NCI-H446 treated with DMSO at 0.1 percent for 48 hours (cell line): ENCODE results near the gene SGPL1.

ENCODE experiments used
- DNase-seq: peaks from one replicate; lab custom pipeline; 2025; lab: John Stamatoyannopoulos, UW

The SGPL1 gene

GRCh38 chr10:70810967-70811366, 4.8 kb upstream of the SGPL1 start:
- DNase-seq, result no peak

- DNase-seq, result no peak
Observed at GRCh38 chr10:70811881-70812280, 3.9 kb upstream of the SGPL1 start.

GRCh38 chr10:70812814-70813213, 2.9 kb upstream of the SGPL1 start:
- no peak for DNase-seq

DNA sequence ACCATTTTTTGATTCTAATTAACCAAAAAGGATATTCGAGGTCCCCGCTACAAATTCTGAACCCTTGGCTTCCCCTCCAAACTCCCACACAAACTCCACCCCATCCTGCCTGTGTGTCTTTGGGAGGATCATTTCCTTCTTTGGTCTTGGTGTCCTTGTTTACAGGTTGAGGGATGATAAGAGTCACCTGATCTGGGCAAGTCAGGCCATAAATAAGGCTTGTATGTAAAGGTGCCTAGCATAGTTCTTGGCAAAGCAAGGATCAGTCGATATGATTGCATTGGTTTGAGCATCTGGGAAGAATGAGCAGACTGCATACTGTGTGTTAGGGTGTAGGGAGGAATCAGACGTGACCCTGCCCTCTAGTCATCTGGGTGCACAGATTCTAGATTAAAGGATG, 1.6 kb upstream of the SGPL1 start:
- no peak for DNase-seq

GRCh38 chr10:70816220-70816894, 609 bp downstream of the SGPL1 start:
- DNase-seq, result peak; percentile 16

GRCh38 chr10:70820976-70821750, 5.4 kb downstream of the SGPL1 start:
- DNase-seq, result no peak

DNA sequence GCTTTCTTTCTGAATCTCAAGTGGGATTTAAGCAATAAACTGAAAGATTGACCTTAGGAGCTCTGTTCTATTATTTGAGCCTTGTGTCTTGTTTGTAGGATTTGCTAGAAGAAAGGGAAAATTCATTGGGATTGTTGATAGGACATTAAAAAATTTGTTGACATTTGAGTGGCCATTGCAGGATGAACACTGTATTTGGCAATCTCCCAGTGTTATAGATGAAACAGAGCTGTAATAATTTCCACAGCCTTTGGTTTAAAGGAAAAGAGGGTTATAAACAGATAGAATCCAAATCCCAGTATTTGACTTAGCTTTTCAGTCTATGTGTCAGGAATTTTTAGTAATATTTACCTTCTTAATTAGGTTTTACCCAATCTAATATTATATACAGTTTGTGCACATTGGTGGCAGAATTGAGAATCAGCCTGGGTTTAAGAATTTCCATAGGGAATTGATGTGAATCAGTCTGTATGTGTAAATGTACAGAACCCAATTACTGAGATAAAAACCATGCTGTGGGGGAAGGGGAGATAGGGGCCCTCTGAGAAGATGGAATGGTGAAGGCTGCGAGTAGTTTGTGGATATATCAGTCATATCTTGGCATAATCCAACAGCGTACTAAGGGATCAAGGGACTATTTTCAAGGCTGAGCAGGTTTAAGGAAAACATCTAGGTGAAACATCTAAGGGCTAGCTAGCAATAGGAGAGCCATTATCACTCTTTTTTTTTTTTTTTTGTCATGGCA, 6.5 kb downstream of the SGPL1 start:
- no peak for DNase-seq

DNA sequence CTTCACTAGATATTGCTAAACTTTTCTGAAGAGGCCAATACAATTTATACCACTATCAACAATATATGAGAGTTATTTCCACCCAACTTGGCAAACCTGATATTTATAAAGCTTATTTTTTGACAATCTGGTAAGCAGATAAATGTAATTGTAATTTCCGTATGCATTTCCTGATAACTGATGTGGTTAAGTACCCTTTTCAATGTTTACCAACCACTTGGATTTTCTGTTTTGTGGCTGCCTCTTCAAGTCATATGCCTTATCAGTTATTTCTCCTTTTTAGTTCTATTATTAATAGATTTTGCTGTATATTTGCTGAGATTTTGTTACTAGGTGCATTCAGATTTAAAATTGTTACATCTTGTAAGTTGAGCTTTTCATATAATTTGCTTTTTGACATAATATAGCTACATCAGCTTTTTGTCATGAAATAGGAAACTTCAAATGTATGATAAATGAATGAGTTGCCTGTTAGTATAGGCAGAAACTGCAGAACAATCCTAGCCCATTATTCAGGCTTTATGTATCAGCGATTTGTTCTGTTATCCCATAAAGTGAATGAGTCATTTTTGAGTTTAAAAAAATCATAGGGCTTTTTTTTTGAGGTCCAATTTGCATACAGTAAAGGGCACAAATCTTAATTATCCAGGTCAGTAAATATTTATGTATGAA, 11.5 kb downstream of the SGPL1 start:
- DNase-seq, result no peak

DNA sequence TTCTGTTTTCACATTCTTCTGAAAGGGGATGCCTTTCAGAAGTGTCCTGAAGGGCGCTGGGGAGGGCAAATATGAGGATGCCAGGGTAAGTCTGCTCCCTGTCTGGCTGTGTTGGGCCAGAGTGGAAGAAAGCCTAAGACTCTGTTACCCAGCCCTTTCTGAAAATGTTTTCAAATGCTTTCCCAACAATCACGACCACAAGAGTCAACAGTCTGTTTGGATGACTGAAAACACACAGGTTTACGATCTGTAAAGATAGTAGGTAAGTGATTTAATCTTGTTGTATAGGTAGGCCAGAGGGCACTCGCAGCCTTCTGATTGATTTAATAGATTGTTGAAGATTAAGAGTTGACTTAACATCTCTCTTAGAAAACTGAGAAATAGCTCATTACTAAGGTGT, 13.2 kb downstream of the SGPL1 start:
- DNase-seq, result no peak

DNA sequence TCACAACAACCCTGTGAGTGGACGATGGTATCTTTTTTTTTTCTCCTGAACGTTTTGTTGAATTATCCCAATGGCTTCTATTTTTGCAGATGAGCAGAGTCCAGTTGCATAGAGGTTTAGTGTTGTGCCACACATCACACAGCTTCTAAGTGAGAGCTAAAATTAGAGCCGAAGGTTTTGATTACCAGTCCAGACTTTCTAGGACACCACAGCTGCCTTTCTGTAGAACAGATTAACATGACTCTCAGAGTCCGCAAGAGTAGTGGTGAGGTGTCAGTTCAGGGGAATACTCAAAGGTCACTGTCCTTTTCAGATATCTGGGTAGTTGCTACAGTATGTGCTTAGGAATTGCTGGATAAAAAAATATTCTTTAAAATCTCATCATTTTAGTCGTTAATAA, 13.8 kb downstream of the SGPL1 start:
- DNase-seq, result no peak

DNA sequence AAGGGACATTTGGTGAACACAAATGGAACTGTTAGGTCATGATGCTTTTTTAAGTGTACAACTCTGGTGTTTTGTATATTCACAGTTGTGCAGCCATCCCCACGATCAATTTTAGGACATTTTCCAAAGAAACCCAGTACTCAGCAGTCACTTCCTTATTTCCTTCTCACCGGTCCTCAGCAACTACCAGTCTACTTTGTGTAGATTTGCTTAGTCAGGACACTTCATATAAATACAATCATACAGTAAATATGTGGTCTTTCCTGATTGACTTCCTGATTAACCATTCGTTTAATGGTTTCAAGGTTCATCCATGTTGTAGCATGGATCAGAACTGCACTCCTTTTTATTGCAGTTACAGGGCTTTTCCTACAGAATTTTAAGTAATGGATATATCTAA, 14.4 kb downstream of the SGPL1 start:
- no peak for DNase-seq

DNA sequence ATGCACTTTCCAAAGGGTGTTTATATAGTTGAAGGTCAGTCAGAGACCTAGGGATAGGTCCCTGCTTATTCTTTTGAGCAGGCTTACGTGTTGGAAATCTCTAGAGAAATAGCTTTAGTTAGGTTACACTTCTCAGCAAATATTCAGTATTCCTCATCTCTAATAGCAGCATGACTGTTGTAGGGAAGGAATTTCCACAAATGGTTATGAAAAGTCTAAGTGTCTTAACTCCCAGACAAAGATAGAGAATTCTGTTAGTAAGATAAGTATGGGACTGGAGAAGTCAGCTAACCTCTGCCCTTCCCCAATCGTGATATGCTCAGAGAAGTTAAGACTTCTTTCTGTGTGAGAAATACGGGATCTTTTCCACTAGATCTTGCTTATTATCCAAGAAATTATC, 16.5 kb downstream of the SGPL1 start:
- no peak for DNase-seq

- DNase-seq, result no peak
Observed at GRCh38 chr10:70832852-70833528, 17.2 kb downstream of the SGPL1 start.

DNA sequence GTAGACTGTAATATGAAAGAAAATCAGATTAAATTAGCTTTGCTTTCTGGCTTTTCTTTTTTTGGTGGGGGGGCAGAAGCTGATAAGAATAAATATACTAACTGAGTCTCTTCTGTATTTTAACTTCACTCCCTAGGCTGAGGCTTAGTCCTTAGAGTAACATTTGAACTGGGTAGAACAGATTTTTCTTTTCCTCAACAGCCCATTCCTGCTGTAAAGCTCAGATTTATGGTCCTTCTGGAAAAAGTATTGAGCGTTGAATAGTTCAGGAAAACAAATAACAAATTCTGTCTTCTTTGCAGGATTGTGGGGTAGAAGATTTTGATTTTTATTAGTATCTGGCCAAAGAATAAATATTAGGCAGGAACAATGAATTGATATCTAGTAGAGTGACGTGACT, 17.9 kb downstream of the SGPL1 start:
- no peak for DNase-seq

DNA sequence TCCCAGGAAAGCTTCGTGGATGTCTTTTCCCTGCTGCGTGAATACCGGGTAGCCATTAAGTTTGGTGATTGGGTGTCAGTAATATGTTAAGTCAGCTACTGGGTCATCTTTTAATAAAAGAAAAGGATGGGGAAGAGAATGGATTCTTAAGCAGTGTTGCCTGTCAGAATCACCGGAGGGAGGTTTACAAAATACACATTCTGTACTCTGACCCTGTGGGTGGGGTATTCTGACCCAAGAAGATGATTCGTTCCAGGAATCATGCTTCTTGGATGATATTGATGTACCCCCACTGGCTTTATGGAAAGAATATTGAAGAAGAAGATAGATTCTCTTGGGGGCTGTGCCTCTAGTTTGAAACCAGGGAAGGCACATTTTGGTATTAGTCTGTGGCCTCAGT, 18.3 kb downstream of the SGPL1 start:
- DNase-seq, result no peak

DNA sequence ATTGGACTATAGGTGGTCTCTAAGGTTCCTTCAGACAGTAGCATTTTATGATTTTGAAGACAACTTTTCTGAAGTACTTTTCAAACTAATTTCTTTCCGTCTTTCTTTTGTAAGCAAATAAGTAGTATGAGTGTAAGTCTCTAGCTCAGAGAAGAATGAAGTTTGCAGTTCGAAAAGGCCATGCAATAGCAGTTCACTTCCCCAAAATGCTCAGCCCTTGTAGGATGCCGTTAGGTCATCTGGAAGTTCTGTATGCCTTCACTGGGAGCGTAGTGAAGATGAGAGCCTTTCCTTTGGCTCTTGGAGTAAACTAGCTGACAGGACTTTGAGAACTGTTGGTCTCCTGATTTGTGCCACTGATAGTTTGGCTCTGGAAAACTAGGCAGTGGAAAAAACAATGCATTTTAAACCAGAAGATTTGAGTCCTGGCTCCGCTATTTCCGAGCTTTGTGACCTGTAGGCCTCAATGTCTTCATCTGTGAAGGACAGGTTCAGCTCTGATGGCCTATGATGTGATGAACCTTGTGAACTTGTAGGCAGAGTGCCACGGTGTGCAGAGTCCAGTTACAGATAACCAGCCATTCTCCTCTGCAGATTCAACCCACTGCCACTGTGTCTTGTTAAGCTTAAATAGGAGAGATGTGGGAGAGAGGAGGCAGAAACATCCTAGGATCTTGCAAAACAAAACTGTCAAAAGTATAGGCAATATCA, 18.8 kb downstream of the SGPL1 start:
- no peak for DNase-seq

DNA sequence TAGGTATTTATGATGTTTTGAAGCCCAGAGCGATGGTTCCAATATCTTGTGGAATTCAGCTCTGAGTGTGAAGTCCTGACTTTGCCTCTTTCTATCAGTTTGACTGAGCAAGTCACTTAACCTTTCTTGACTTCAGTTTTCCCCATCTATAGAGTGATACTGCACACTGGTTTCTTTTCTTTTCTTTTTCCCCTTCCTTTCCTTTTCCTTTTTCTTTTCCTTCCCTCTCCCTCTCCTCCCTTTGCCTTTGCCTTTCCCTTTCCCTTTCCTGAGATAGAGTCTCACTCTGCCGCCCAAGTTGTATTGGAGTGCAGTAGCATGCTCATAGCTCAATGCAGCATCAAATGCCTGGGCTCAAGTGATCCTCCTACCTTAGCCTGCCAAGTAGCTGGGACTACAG, 20.6 kb downstream of the SGPL1 start:
- DNase-seq, result no peak

GRCh38 chr10:70837660-70838059, 21.9 kb downstream of the SGPL1 start:
- DNase-seq, result no peak

- DNase-seq, result no peak
Observed at GRCh38 chr10:70838270-70838805, 22.6 kb downstream of the SGPL1 start.

- DNase-seq, result no peak
Observed at GRCh38 chr10:70840836-70841235, 25.1 kb downstream of the SGPL1 start.

DNA sequence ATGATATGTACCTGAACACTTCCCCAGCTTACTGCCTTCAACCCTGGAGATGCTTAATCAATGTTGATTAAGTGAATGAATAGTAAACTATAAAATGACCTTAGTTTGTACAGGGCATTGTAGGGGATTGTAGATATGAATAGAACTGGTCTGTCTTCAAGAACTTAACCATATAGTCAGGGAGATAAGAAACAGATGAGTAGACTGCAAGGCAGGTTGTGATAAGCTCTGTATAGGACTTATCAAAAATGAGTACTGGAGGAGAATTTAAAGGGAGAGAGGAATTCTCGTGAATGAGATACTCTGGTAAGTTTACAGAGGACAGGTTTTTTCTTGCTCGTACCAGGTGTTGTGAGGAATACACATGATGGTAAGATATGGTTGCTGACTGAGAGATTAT, 27.6 kb downstream of the SGPL1 start:
- DNase-seq, result no peak
